H4 (cell line): ENCODE data around the gene RAPGEF6. TPM values are rescaled to one million over a fixed set of nuclear protein-coding genes. Genes with fewer than 3 reads are reported as not detected.
"Not testable (repeated sequence)": the region's sequence is repeated elsewhere in the genome, so short reads cannot be mapped to it uniquely, and the experiment has no call there.

Experiments used
- DNase-seq: peaks from one replicate; pipeline ENCODE4 v3.0.0-alpha.2; 2015; ENCODE audit warnings: low spot score
- total RNA-seq: library from RNA; depleted of rRNA; stranded (reverse); fragments of >200 nt; shearing (Covaris generic); gene quantifications from 2 replicates; pipeline ENCODE4 v1.2.3, GENCODE V29; 2014

Gene RAPGEF6
- total RNA-seq, 1 experiment from 2014 or later, result 9.8 TPM

GRCh38 chr5:131505237-131505908 lies 129.7 kb downstream of the RAPGEF6 start:
- no peak for DNase-seq

DNA sequence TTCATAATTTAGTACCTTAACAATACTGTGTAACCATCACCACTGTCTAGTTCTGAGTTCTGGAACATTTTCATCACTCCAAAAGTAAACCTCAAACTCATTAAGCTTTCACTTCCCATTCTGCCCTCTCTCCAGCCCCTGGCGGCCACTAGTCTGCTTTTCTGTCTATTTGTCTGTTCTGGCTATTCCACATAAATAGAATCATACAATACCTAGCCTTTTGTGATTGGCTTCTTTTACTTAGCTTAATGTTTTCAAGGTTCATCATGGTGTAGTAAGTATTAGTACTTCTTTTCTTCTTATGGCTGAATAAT lies 138.7 kb downstream of the RAPGEF6 start:
- DNase-seq, result no peak

GRCh38 chr5:131495536-131496399 lies 139.3 kb downstream of the RAPGEF6 start:
- no peak for DNase-seq

DNA sequence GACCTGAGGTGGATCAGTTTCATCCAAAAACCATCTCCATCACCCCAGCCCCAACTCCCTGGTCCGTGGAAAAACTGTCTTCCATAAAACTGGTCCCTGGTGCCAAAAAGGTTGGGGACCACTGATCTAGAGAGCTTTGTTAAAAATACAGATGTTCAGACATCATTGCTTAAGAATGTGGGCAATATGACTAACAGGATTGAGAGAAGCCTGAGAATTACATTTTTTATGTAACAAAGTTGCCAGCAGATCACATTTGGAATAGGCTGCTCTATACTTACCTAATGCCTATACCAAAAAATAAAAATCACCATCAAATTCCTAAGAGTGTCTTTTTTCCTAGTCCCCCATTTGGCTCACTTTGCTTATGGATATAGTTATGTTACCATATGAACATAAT lies 143.3 kb downstream of the RAPGEF6 start:
- DNase-seq, result no peak

DNA sequence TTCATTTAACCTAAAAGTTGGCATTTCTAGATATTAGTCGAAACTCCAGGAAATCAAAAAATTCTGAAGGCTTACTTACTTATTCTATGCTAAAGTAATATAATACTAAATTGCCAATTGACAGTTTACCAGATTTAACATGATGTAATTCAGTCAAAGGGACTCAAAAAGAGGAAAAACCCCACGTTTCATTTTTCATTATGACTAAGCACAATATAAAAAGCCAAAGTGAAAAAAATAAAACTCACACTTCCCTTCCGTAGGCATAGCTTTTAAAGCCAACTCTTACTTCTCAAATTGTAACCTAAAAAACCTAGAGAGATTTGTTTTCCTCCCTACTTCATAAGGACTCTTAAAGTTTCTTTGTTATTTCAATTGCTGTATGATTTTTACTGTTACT lies 146.6 kb downstream of the RAPGEF6 start:
- DNase-seq, result no peak

- not testable (repeated sequence) for DNase-seq
Observed at GRCh38 chr5:131487371-131487770, 147.7 kb downstream of the RAPGEF6 start.

DNA sequence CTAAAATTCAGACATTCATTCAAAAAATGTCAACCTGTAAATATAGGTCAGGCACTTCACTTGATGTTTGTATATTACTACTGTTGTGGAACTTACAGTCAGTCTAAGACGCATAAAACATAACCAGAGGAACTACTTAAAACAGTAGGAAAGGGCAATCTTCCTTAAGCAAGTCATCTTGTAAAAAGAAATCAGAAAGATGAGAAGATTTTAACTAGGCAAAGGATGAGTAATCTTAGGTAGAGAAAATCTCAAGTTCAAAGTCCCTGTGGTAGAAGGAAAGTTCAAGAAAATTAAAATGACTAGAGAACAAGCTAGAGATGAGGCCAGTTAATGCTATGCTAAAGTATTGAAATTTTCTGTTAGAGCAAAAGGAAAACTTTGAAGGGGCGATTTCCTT lies 152.4 kb downstream of the RAPGEF6 start:
- no peak for DNase-seq

- no peak for DNase-seq
Observed at GRCh38 chr5:131481569-131481968, 153.5 kb downstream of the RAPGEF6 start.

- no peak for DNase-seq
Observed at GRCh38 chr5:131475541-131475941, 159.5 kb downstream of the RAPGEF6 start.

- no peak for DNase-seq
Observed at GRCh38 chr5:131473731-131474130, 161.3 kb downstream of the RAPGEF6 start.

- no peak for DNase-seq
Observed at GRCh38 chr5:131466171-131466766, 168.8 kb downstream of the RAPGEF6 start.

DNA sequence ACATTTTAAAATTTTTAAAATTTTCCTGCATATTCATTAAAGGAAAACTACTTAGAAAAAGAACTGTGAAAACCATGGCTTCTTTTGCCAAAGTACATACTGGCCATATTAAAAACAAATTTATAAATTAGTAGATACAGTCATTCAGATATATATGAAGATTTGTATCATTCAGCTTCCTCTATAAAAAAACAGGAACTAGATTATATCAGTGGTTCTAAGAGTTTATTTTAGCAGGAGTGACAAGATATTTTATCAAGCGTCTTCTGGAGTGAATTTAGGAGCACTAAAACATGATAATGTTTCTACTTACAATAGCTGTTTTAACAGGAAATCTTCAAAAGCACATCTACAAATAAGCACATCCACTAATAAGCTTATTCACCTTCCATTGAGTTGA lies 171.4 kb downstream of the RAPGEF6 start:
- DNase-seq, result no peak

- no peak for DNase-seq
Observed at GRCh38 chr5:131462454-131462853, 172.6 kb downstream of the RAPGEF6 start.

GRCh38 chr5:131461742-131462141 lies 173.3 kb downstream of the RAPGEF6 start:
- no peak for DNase-seq

- DNase-seq, result no peak
Observed at GRCh38 chr5:131460867-131461572, 174.0 kb downstream of the RAPGEF6 start.

GRCh38 chr5:131460133-131460532 lies 174.9 kb downstream of the RAPGEF6 start:
- DNase-seq, result no peak

GRCh38 chr5:131459216-131459615 lies 175.8 kb downstream of the RAPGEF6 start:
- DNase-seq, result no peak

GRCh38 chr5:131457193-131457592 lies 177.8 kb downstream of the RAPGEF6 start:
- DNase-seq, result no peak

DNA sequence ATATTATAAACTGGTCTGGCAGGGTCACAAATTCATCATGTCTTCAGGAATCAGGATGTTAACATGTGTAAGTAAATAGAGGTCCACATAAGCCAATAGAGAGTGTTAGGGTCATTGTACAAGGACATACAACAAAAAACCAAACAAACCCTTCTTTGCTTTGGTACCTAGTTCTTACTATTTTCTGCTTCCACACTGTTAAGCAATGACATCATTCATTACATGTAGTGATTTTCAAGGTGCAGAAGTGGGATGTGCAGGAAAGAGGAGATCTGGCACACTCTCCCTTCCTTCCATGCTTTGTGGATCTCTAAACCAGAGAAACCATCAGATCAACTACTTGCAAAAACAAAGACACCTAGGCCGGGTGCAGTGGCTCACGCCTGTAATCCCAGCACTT lies 184.1 kb downstream of the RAPGEF6 start:
- no peak for DNase-seq

DNA sequence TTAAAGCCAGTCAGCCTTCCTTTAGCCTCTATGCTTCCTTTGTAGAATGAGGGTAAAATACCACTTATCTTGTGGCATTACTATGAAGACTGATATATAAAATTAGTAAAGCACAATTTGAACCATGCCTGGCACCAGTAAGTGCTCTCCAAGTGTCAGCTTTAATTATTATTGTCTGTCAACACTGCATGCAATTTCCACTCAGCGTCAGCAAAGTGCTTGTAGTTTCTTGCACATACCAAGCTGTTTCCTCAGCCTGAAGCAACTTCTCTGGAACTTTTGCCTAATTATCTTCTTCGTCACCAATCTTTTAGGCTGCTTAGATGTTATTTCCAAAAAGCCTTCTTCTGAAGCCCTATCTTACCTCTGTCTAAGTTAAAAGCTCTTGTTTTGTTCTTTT lies 193.8 kb downstream of the RAPGEF6 start:
- no peak for DNase-seq

- no peak for DNase-seq
Observed at GRCh38 chr5:131436081-131436480, 198.9 kb downstream of the RAPGEF6 start.

DNA sequence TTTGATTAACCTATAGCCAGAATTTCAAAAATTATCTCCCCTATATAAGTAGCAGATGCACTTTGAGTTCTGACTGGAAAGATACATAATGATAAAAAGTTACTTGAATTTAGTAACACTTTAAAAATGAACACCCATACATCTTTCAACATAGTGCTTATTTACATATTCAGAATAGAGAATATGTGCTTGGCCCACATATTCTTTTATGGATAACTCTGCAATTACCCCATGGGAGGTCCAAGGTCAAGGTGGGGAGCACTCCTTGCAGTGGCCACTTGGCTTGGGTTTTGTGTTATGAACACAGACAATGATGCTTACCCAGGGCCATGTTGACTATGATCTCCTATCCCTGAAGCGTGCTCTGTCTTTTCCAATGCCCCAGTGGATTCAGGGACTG lies 201.9 kb downstream of the RAPGEF6 start:
- DNase-seq, result no peak
